ENCODE data around the gene SCGB1A1.

DNA sequence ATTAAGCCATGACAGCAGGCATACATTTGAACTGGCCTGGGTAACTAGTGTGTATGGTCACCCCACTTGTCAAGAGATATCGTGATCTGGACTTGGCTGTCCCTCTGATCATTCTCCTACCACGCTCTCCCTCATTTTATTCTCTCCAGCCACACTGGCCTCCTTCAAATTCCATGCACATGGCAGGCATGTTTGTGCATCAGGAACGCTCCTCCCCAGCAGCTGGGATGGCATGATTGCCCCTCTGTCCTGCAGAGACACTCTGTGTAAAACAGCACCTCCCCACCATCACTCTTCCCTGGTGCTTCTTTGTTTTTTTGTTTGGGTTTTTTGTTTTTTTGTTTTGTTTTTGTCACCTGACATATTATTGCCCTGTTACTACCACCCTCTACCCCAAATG is 31.5 kb upstream of the SCGB1A1 start:
- TF ChIP-seq, protein P1, sequence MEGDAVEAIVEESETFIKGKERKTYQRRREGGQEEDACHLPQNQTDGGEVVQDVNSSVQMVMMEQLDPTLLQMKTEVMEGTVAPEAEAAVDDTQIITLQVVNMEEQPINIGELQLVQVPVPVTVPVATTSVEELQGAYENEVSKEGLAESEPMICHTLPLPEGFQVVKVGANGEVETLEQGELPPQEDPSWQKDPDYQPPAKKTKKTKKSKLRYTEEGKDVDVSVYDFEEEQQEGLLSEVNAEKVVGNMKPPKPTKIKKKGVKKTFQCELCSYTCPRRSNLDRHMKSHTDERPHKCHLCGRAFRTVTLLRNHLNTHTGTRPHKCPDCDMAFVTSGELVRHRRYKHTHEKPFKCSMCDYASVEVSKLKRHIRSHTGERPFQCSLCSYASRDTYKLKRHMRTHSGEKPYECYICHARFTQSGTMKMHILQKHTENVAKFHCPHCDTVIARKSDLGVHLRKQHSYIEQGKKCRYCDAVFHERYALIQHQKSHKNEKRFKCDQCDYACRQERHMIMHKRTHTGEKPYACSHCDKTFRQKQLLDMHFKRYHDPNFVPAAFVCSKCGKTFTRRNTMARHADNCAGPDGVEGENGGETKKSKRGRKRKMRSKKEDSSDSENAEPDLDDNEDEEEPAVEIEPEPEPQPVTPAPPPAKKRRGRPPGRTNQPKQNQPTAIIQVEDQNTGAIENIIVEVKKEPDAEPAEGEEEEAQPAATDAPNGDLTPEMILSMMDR (IDR thresholded peaks at IDR 0.05): no peak
- no peak for TF ChIP-seq EZH2phosphoT487 (IDR thresholded peaks at IDR 0.05)
